Keratinocyte (primary cell): Measurements from ENCODE around the gene PRPF38A. TPM values are rescaled to one million over a fixed set of nuclear protein-coding genes. Genes with fewer than 3 reads are reported as not detected.

Source experiments
- DNase-seq: peaks from one replicate; pipeline ENCODE4 v3.0.0-alpha.2; 2011; ENCODE audit warnings: low read depth, missing footprints, low spot score
- FAIRE-seq: peaks from 2 replicates; lab custom pipeline; 2011; peaks lifted over from hg19 to GRCh38; lab: Jason Lieb, UNC
- H2AFZ ChIP-seq: 2 replicates; pipeline ENCODE4 v1.6.0; 2012; ENCODE audit warnings: low read length, control low read depth, inconsistent platforms; ENCODE audit not compliant: control insufficient read depth
- H3K27ac ChIP-seq: 2 replicates; pipeline ENCODE4 v1.5.1; 2011; ENCODE audit warnings: low read length; ENCODE audit not compliant: control insufficient read depth, insufficient read depth
- H3K27me3 ChIP-seq: 3 replicates; pipeline ENCODE4 v1.6.0; 2011; ENCODE audit warnings: low read length; ENCODE audit not compliant: control insufficient read depth, insufficient read depth; ENCODE audit errors: extremely low read depth
- H3K36me3 ChIP-seq, 2 experiments: 2 replicates in 1 of 2; 3 replicates in 1 of 2; pipeline ENCODE4 v1.5.1; 2011; ENCODE audit warnings: low read length in 2 of 2, mild to moderate bottlenecking in 1 of 2; ENCODE audit not compliant: control insufficient read depth in 2 of 2, insufficient read depth in 2 of 2; ENCODE audit errors: extremely low read depth in 1 of 2
- H3K4me1 ChIP-seq: 3 replicates; pipeline ENCODE4 v1.5.1; 2011; ENCODE audit warnings: low read length; ENCODE audit not compliant: control insufficient read depth, insufficient read depth; ENCODE audit errors: extremely low read depth
- H3K4me2 ChIP-seq: 3 replicates; pipeline ENCODE4 v1.6.0; 2011; ENCODE audit warnings: low read depth, low read length; ENCODE audit not compliant: control insufficient read depth, insufficient read depth; ENCODE audit errors: extremely low read depth
- H3K4me3 ChIP-seq, 3 experiments: fragments of 200-600 bp in 1 of 3; sonication (generic) in 1 of 3; 2 replicates in 2 of 3; 3 replicates in 1 of 3; pipeline ENCODE4 v1.5.1; 2011 to 2016; ENCODE audit warnings: low read length in 3 of 3, mild to moderate bottlenecking in 3 of 3, control low read depth in 2 of 3, inconsistent platforms in 1 of 3, low read depth in 1 of 3, mixed read lengths in 1 of 3, mixed run types in 1 of 3, moderate library complexity in 1 of 3; ENCODE audit not compliant: control insufficient read depth in 2 of 3, insufficient read depth in 2 of 3; ENCODE audit errors: extremely low read depth in 1 of 3
- H3K79me2 ChIP-seq: 2 replicates; pipeline ENCODE4 v1.6.0; 2012; ENCODE audit warnings: low read length; ENCODE audit not compliant: control insufficient read depth, insufficient read depth
- H3K9ac ChIP-seq: 3 replicates; pipeline ENCODE4 v1.6.0; 2011; ENCODE audit warnings: low read length; ENCODE audit not compliant: control insufficient read depth, insufficient read depth; ENCODE audit errors: extremely low read depth
- H3K9me1 ChIP-seq: 3 replicates; pipeline ENCODE4 v1.6.0; 2011; ENCODE audit warnings: low read length; ENCODE audit not compliant: control insufficient read depth, insufficient read depth; ENCODE audit errors: extremely low read depth
- H3K9me3 ChIP-seq: 2 replicates; pipeline ENCODE4 v1.5.1; 2012; ENCODE audit warnings: low read depth, low read length; ENCODE audit not compliant: control insufficient read depth
- H4K20me1 ChIP-seq: 3 replicates; pipeline ENCODE4 v1.6.0; 2011; ENCODE audit warnings: low read length; ENCODE audit not compliant: control insufficient read depth, insufficient read depth; ENCODE audit errors: extremely low read depth
- EZH2 ChIP-seq: IDR thresholded peaks from one replicate; pipeline ENCODE4 v1.6.1; 2012; ENCODE audit warnings: inconsistent platforms, mild to moderate bottlenecking, low read length, moderate library complexity
- dilution Hi-C: fragments of 300-500 bp; cut with MboI; formaldehyde crosslinking; loops from one replicate; pipeline ENCODE4 v1.7.0; 2020; ENCODE audit warnings: low sequenced_read_pairs; ENCODE audit not compliant: extremely low pct_ligation_motif_present
- polyA plus RNA-seq, 5 experiments: library from polyadenylated mRNA; depleted of rRNA in 3 of 5; stranded (reverse) in 3 of 5; stranded (forward) in 1 of 5; unstranded in 1 of 5; fragments of >200 nt; gene quantifications; 1 replicate in 1 of 5; 2 replicates in 3 of 5; 3 replicates in 1 of 5; pipeline versions ENCODE4 v1.2.1 to v1.2.3, GENCODE V29; 2011 to 2012; ENCODE audit warnings: missing spikeins in 2 of 5, low read depth in 1 of 5, low replicate concordance in 1 of 5
- TF ChIP-seq, protein P1 (sequence below), 3 experiments: IDR thresholded peaks in 1 of 3; conservative IDR thresholded peaks in 1 of 3; optimal IDR thresholded peaks in 1 of 3; 2 replicates in 2 of 3; 3 replicates in 1 of 3; pipeline versions ENCODE3 to v1.5.1; 2011; ENCODE audit warnings: low read length in 3 of 3, mild to moderate bottlenecking in 3 of 3, moderate library complexity in 2 of 3, control low read depth in 1 of 3, inconsistent platforms in 1 of 3; ENCODE audit not compliant: insufficient read depth in 2 of 3; ENCODE audit errors: extremely low read depth in 1 of 3

Gene PRPF38A
- polyA plus RNA-seq, 1 donor (not counting 4 experiments of a cell fraction or from before 2014, with no cell fraction given), result 29.5 TPM

DNA sequence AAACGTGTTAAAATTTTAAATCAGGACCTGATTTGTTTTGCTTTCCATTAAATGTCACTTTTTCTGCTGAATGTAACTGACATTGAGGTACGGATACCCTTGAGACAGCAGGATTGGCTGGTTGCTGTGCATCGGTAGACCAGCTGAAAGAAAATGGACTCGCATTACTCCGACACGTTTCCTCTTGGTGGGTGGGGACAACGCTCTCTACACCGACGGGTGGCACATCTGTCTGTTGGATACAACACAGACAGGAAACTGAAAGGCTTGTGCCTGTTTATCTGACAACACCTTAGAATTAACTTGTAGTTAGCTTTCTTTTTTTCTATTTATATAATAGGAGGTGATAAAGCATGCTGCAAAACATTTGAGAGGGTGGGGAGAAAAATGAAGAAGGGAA lies 19.4 kb downstream of the PRPF38A start:
- Histone ChIP-seq H2AFZ (no peak overlapping the region), H3K9me1 (no peaks in the 10 kb centered on the region), H3K9me3 (no peaks in the 10 kb centered on the region), H3K27ac (no peak overlapping the region), H3K9ac (no peak overlapping the region), H3K79me2 (no peaks in the 10 kb centered on the region), H3K27me3 (no peaks in the 10 kb centered on the region), H4K20me1 (no peaks in the 10 kb centered on the region), H3K4me2 (no peak overlapping the region), H3K4me1 (peaks cover 4% of the 10 kb centered on the region), H3K4me3 (no peak overlapping the region), H3K36me3 (peaks cover 5 to 7% of the 10 kb centered on the region in 2 experiments)
- DNase-seq (no peak), FAIRE-seq (no peak)
- dilution Hi-C loops, result no loop called here
- TF ChIP-seq, protein P1, sequence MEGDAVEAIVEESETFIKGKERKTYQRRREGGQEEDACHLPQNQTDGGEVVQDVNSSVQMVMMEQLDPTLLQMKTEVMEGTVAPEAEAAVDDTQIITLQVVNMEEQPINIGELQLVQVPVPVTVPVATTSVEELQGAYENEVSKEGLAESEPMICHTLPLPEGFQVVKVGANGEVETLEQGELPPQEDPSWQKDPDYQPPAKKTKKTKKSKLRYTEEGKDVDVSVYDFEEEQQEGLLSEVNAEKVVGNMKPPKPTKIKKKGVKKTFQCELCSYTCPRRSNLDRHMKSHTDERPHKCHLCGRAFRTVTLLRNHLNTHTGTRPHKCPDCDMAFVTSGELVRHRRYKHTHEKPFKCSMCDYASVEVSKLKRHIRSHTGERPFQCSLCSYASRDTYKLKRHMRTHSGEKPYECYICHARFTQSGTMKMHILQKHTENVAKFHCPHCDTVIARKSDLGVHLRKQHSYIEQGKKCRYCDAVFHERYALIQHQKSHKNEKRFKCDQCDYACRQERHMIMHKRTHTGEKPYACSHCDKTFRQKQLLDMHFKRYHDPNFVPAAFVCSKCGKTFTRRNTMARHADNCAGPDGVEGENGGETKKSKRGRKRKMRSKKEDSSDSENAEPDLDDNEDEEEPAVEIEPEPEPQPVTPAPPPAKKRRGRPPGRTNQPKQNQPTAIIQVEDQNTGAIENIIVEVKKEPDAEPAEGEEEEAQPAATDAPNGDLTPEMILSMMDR (optimal IDR thresholded peaks at IDR 0.05 in 1 of 3, IDR thresholded peaks at IDR 0.05 in 1 of 3, conservative IDR thresholded peaks at IDR 0.05 in 1 of 3; ENCODE audit: extremely low read depth in 1 of 3, insufficient read depth in 2 of 3, low read length in 3 of 3), result no peak
- TF ChIP-seq EZH2, result no peak

DNA sequence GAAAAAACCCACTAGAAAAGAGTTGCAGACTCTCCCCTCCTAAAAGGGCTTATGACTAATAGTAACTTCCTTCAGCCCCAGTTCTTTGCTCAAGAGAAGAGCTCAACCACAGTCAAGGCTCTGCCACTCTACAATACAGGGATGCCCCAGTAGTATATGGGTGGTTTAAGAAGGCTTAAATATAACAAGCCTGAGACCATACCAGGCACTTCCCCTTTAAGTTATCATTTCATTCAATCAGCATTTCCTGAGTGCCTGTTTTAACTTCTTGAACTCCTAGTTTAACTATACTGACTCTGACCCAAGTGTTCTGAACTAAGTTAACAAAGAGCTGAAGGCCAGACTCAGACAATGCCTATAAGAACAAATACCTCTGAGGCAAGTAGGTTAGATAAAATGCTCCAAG lies 19.8 kb downstream of the PRPF38A start:
- Histone ChIP-seq H3K27ac (no peak overlapping the region), H3K36me3 (peaks cover 5% of the 10 kb centered on the region in 2 experiments)
- dilution Hi-C loops, result no loop called here

More for the DNA sequence above, 19.8 kb downstream of the PRPF38A start:
- DNase-seq (no peak), FAIRE-seq (no peak)
- H3K27me3 ChIP-seq, result no peaks in the 10 kb centered on the region
- H3K9me1 ChIP-seq, result no peaks in the 10 kb centered on the region
- peaks cover 4% of the 10 kb centered on the region for H3K4me1 ChIP-seq
- no peak overlapping the region for H3K4me2 ChIP-seq
- no peak overlapping the region for H2AFZ ChIP-seq
- H4K20me1 ChIP-seq, result no peaks in the 10 kb centered on the region
- no peak overlapping the region for H3K4me3 ChIP-seq
- no peaks in the 10 kb centered on the region for H3K9me3 ChIP-seq
- TF ChIP-seq EZH2, result no peak
- TF ChIP-seq, protein P1 (optimal IDR thresholded peaks at IDR 0.05 in 1 of 3, IDR thresholded peaks at IDR 0.05 in 1 of 3, conservative IDR thresholded peaks at IDR 0.05 in 1 of 3; ENCODE audit: extremely low read depth in 1 of 3, insufficient read depth in 2 of 3, low read length in 3 of 3), result no peak
- no peaks in the 10 kb centered on the region for H3K79me2 ChIP-seq
- H3K9ac ChIP-seq, result no peak overlapping the region
